Measurements from ENCODE around the gene RAB7A. TPM values are rescaled to one million over a fixed set of nuclear protein-coding genes. Genes with fewer than 3 reads are reported as not detected.
A peak's percentile ranks its signal among the peaks of the same experiment; 100 is the strongest.

Gene RAB7A
- total and polyA plus RNA-seq, 8 donors = 33.6 to 166 (median 103) TPM

DNA sequence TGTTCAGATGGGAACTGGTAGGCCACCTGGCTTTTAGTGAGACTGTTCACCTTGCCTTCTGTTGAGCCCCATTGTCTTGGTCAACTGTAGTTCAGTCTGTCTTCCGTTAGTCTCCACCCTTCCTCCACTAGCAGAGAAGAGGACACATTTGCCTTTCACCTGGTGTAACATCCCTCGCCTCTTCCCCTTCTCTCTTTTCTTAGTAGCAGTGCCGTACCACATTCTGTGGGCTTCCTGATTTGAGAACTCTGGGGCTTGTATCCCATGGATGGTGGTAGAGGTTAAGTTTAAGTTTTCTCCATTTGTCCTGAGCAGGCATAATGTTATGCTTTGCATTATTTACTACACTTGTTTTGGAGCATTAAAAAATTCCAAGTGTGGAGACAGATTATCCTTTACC is 49.3 kb downstream of the RAB7A start:
- no peak overlapping the region for H3K27ac ChIP-seq
- intact Hi-C loops (cut with DNase I; ENCODE audit: low total_unique reads) = no loop called here
- no peak for DNase-seq
- H3K36me3 ChIP-seq = peaks cover 0 to 8% (median 0%) of the 10 kb centered on the region in 4 donors
- no peaks in the 10 kb centered on the region for H3K9me3 ChIP-seq
- no peak overlapping the region for H3K4me3 ChIP-seq
- TF ChIP-seq POLR2A (IDR thresholded peaks at IDR 0.05) (no peak), EP300 (IDR thresholded peaks at IDR 0.05) (no peak), POLR2AphosphoS5 (IDR thresholded peaks at IDR 0.05) (no peak)
- TF ChIP-seq, protein P1, sequence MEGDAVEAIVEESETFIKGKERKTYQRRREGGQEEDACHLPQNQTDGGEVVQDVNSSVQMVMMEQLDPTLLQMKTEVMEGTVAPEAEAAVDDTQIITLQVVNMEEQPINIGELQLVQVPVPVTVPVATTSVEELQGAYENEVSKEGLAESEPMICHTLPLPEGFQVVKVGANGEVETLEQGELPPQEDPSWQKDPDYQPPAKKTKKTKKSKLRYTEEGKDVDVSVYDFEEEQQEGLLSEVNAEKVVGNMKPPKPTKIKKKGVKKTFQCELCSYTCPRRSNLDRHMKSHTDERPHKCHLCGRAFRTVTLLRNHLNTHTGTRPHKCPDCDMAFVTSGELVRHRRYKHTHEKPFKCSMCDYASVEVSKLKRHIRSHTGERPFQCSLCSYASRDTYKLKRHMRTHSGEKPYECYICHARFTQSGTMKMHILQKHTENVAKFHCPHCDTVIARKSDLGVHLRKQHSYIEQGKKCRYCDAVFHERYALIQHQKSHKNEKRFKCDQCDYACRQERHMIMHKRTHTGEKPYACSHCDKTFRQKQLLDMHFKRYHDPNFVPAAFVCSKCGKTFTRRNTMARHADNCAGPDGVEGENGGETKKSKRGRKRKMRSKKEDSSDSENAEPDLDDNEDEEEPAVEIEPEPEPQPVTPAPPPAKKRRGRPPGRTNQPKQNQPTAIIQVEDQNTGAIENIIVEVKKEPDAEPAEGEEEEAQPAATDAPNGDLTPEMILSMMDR (IDR thresholded peaks at IDR 0.05) = no peak
- no peaks in the 10 kb centered on the region for H3K27me3 ChIP-seq
- H3K4me1 ChIP-seq = peaks cover 12 to 70% (median 41%) of the 10 kb centered on the region in 4 donors
- WGBS, 5 donors = 75 to 95% (median 88%) methylated on average over 3 of the region's 3 CpGs

DNA sequence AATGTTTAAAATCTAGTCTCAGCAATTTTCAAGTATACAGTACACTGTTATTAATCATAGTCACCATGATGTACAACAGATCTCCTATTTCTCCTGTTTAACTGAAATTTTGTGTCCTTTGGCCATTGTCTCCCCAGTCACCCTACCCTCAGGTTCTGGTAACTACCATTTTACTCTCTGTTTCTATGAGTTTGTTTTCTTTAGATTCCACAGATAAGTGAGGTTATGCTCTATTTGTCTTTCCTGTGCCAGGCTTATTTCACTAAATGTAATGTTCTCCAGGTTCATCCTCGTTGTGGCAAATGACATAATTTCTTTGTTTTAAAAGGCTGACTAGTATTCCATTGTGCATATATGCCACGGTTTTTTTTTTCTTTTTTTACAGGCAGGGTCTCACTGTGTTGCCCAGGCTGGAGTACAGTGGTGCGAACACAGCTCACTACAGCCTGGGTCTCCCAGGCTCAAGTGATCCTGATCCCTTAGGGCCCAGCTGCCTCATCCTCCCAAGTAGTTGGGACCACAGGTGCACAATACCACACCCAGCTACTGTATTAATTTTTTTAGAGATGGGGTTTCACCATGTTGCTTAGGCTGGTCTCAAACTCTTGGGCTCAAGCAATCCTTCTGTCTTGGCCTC is 50.0 kb downstream of the RAB7A start:
- TF ChIP-seq, protein P1 (IDR thresholded peaks at IDR 0.05) = no peak
- TF ChIP-seq POLR2AphosphoS5 (IDR thresholded peaks at IDR 0.05) (no peak), EP300 (IDR thresholded peaks at IDR 0.05) (no peak), POLR2A (IDR thresholded peaks at IDR 0.05) (no peak)
- Histone ChIP-seq H3K4me1 (peaks cover 19 to 70% (median 42%) of the 10 kb centered on the region in 4 donors), H3K36me3 (peaks cover 0 to 8% (median 0%) of the 10 kb centered on the region in 4 donors), H3K27me3 (no peaks in the 10 kb centered on the region), H3K27ac (no peak overlapping the region), H3K4me3 (no peak overlapping the region), H3K9me3 (no peaks in the 10 kb centered on the region)
- DNase-seq = no peak
- intact Hi-C loops (cut with DNase I; ENCODE audit: low total_unique reads) = no loop called here
- 60 to 72% (median 65%) methylated on average over 3 of the region's 3 CpGs for WGBS, 5 donors

DNA sequence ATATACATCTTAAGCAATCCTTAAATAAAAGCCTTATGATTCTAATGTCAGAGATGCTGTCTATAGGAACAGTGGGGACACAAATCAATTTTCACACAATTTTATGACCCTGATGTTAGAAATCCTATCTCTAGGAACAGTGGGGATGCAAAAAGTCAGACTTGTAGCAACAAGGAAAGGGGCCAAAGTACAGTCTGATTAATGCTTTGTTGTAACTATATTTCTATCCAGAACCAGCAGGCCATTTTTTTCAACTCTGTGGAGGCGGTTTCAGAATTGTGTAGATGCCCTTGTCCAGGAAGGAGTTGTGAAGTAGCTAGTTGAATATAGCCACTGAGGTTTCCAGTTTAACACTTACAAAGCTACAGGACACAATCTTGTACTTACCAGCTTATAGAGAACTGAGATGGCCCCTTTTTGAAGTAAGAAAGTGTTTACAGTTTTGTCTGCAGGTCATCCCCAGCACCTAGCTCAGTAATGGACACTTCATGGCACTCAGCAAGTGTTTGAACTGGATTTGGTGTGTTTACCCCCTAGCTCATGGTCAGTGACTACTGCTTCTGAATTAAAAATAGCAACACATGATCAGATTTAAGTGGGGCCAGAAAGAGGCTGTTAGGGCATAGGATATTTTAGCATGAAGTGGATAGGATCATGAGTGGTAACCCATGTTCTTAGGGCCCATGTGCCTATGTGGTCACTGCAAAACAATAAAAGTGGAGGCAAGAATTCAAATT is 54.3 kb downstream of the RAB7A start:
- Histone ChIP-seq H3K27me3 (no peaks in the 10 kb centered on the region), H3K27ac (no peak overlapping the region), H3K4me1 (peaks cover 50 to 89% (median 72%) of the 10 kb centered on the region in 4 donors), H3K9me3 (no peaks in the 10 kb centered on the region), H3K36me3 (no peaks in the 10 kb centered on the region), H3K4me3 (no peak overlapping the region)
- intact Hi-C loops (cut with DNase I; ENCODE audit: low total_unique reads) = no loop called here
- TF ChIP-seq, protein P1 (IDR thresholded peaks at IDR 0.05) = no peak
- no peak for TF ChIP-seq EP300 (IDR thresholded peaks at IDR 0.05)
- no peak for TF ChIP-seq POLR2A (IDR thresholded peaks at IDR 0.05)
- TF ChIP-seq POLR2AphosphoS5 (IDR thresholded peaks at IDR 0.05) = no peak
- peak in 1 of 2 donors; percentile 41 for DNase-seq
- WGBS, 5 donors = 27 to 66% (median 48%) methylated on average over 1 of the region's 1 CpG

DNA sequence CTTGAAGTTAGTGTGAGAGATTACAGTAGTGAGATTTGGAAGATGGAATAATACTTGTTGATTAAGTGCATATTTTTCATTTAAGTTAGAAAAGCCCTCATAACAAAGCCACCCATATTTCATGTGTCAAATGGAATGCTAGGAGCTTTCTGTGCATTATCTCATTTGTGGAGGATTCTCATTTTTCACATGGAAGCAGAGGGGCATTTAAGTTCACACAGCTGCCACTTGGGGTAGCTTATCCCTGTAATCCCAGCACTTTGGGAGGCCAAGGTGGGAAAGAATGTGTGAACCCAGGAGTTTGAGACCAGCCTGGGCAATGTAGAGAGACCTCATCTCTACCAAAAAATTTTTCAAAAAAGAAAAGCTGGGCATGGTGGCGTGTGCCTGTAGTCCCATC is 55.2 kb downstream of the RAB7A start:
- 93 to 100% (median 100%) methylated on average over 1 of the region's 1 CpG for WGBS, 5 donors
- no peak overlapping the region for H3K4me3 ChIP-seq
- no peaks in the 10 kb centered on the region for H3K9me3 ChIP-seq
- TF ChIP-seq, protein P1 (IDR thresholded peaks at IDR 0.05) = no peak
- TF ChIP-seq EP300 (IDR thresholded peaks at IDR 0.05) = no peak
- no peak for TF ChIP-seq POLR2AphosphoS5 (IDR thresholded peaks at IDR 0.05)
- TF ChIP-seq POLR2A (IDR thresholded peaks at IDR 0.05) = no peak
- peaks cover 50 to 89% (median 72%) of the 10 kb centered on the region in 4 donors for H3K4me1 ChIP-seq
- no peaks in the 10 kb centered on the region for H3K36me3 ChIP-seq
- intact Hi-C loops (cut with DNase I; ENCODE audit: low total_unique reads) = no loop called here
- no peak overlapping the region for H3K27ac ChIP-seq
- H3K27me3 ChIP-seq = no peaks in the 10 kb centered on the region
- no peak for DNase-seq

All from stomach (tissue), 9 donors.